HG03095 (cell line): ENCODE measurements around the gene TMEM87A.

ENCODE experiments used
- ATAC-seq: cut with Tn5 transposase; IDR thresholded peaks from one replicate; pipeline ENCODE4 v1.9.1; 2021; ENCODE audit warnings: moderate library complexity; ENCODE audit not compliant: unreplicated experiment

The TMEM87A gene

GRCh38 chr15:42206406-42206805, 66.8 kb downstream of the TMEM87A start:
- no peak for ATAC-seq

DNA sequence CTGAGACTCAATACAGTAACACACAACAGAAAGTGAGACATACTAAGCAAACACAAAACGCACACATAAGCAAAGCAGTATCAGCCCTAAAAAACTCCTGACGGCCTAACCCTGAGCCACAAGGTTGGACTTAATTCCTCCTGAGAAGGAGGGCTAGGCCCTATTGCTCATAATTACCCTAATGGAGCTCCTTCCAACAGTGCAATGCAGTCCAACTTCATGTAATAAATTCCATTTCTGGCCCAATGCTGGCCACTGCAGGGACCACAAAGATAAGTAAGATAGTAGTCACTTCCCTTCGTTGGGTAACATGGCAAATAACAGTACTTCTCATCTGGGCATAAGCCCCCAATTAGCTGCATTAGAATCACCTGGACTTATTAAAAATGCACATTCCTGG, 69.3 kb downstream of the TMEM87A start:
- no peak for ATAC-seq

DNA sequence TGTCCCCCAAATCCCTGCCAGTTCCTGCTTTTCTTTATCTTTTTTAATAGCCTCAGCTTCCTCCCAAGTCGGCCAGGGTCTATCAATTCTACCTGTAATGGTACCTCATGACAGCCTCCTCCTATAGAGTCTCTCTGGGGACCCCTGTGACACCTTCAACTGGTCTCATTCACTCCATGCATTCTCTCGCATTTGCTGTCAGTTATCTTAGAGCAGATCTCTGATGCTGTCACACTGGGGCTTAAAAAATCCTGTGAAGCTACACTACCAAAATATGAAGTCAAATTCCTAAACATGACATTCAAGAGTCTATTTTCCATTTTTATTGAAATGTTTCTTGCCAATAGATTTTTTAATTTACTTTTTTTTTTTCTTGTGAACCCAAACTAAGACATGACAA, 70.6 kb downstream of the TMEM87A start:
- no peak for ATAC-seq

- no peak for ATAC-seq
These were observed 71.4 kb downstream of the TMEM87A start for GRCh38 chr15:42201801-42202200.

DNA sequence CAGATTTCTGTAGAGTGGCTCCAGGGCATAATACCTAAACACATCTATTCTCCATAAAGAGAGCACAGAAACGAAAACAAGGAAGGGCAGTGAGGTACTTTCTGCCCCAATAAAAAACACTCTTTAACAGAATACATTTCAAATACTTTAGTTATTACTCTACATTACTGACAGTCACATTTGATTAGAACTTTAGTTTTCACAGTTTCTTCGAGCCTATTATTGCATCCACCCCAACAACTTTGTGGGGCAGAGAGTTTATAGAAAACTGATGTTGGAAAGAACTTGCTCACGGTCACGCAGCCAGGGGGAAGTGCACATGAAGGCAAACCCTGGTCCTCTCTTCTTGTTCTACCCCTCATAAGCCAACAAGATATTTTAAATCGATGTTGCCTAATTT, 74.1 kb downstream of the TMEM87A start:
- no peak for ATAC-seq

DNA sequence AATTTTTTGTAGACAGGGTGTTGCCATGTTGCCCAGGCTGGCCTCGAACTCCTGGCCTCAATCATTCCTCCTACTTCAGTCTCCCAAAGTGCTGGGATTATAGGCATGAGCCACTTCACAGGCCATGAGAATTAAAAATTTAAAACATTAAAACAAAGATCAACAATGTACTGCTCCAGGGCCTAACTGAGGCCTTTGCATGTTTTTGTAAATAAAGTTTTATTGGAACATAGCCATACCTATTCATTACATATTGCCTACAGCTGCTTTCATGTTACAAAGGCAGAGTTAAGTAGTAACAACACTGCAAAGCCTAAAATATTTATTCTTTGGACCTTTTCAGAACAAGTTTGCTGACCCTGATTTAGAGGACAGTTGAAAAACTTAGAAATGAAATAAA, 74.7 kb downstream of the TMEM87A start:
- no peak for ATAC-seq

- no peak for ATAC-seq
These were observed 78.7 kb downstream of the TMEM87A start for GRCh38 chr15:42194513-42194912.

- ATAC-seq, result no peak
These were observed 79.8 kb downstream of the TMEM87A start for GRCh38 chr15:42193383-42193782.

- no peak for ATAC-seq
These were observed 81.5 kb downstream of the TMEM87A start for GRCh38 chr15:42191610-42192346.

- no peak for ATAC-seq
These were observed 82.9 kb downstream of the TMEM87A start for GRCh38 chr15:42190370-42190769.

DNA sequence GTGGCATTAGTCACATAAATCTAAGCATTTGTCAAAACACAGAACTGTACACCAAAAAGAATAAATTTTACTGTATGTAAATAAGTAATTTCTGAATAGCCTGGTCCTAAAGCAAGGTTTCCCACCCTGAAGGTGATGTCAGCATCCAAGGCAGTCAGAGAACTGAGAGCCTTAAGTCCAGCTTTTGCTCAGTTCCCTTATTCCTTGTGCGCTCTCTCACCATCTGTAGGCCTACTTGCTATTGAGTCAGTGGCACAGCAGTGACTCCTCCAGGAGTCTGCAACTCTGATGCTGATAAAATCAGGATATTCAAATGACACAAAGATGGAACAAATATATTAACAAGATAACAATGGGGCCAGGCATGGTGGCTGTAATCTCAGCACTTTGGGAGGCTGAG, 87.4 kb downstream of the TMEM87A start:
- ATAC-seq, result no peak

- no peak for ATAC-seq
These were observed 88.5 kb downstream of the TMEM87A start for GRCh38 chr15:42184736-42185135.

DNA sequence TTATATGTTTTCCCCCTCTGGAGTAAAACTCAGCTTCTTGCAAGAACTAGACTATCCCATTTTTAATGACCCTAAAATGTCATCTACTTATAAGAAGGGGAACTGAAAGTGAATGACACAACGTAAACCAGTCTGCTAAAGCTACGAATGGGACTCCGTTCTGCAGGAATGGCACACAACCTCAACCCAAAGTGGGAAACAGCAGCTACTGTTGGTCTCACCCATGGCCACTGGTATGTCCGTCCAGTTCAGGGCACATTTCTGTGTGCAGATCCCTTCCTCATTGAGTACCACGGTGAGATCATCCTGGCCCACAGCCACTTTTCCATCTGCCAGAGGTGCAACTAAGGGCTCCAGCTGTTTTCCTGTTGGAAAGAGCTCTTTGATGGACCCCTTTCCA, 88.9 kb downstream of the TMEM87A start:
- ATAC-seq, result no peak

- no peak for ATAC-seq
These were observed 90.3 kb downstream of the TMEM87A start for GRCh38 chr15:42182961-42183360.

DNA sequence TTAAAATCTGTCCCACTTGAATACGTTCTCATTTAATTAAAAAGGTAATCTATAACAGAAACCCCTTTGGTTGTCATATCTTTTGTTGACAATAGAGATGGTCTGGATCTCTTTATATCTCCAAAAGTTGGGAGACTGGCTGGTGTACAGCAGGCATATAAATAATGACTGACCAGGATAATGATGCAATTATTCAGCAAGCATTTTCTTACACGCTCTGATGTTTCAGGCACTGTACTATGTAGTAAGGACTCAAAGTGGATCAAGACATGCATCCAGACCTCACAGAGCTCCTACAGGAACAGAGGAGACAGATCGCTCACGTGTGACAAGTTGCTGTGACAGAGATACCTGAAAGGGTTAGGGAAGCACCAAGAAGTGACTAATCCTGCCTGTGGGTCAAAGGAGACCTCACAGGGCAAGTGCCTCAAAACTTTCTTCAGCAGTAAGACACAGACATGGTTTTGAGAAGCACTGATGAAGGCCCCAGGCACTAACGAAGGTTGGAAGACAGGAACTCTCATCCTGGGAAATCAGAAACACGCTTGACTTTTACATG, 90.8 kb downstream of the TMEM87A start:
- ATAC-seq, result no peak

DNA sequence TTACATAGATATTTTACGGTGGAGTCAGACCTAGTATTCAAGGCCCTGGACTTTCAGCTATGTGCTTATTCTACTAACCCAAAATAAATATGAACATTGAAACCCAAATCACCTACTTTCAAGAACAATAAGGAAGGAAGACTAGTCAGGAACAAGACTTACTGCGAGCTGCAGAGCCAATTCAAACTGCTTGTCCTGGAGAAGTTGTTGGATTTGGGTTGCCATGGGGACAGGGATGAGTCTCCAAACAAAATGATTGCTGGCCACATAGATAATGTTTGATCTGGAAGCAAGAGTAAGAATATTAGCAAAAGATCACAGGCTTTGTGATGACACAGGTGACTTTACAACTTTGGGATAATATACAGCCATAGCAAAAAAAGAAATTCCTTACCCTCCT, 95.2 kb downstream of the TMEM87A start:
- ATAC-seq, result no peak

GRCh38 chr15:42175671-42176070, 97.6 kb downstream of the TMEM87A start:
- ATAC-seq, result no peak

- ATAC-seq, result no peak
These were observed 100.8 kb downstream of the TMEM87A start for GRCh38 chr15:42172475-42172874.

GRCh38 chr15:42171795-42172194, 101.4 kb downstream of the TMEM87A start:
- no peak for ATAC-seq

DNA sequence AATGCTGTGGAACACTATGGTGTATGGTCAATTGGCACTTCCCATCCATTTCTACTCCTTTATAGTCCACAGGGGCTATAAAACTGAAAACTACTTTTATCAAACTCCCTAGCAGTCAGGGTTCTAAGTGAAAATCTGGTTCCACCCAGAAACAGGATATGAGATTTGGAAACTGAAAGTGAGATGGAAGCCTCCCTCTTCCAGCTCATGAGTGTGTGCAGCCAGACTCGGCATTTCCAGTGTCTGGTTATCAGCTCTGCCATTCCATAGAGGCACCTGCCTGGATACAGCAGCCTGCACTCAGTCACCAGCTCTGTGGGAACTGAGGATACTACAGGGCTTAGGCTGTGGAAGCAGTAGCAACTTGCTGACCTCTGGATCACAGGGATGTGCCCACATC, 102.1 kb downstream of the TMEM87A start:
- ATAC-seq, result no peak

- no peak for ATAC-seq
These were observed 106.8 kb downstream of the TMEM87A start for GRCh38 chr15:42166225-42166940.

DNA sequence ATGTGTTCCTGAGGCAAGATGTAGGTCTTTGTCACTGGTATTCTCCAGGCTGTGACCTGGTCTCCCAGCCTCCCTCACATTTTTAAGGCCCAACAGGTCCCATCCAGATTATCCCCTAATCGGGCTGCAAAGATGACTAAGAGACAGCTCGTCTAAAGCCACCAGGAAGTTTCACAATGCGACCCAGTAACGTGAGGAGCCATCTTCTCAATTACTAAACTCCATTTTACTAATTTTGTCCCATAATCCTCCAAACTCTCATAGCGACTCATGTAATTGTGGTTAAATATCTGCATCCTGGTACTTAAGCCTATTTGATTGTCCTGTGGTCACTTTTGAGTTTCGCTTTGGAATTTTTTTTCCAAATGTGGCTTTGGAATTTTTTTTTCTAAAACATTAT, 108.1 kb downstream of the TMEM87A start:
- no peak for ATAC-seq
